ENCODE results near the gene TBC1D8.

The TBC1D8 gene

GRCh38 chr2:101135412-101136296, 15.5 kb downstream of the TBC1D8 start:
- DNase-seq (ENCODE audit: low spot score): no peak

DNA sequence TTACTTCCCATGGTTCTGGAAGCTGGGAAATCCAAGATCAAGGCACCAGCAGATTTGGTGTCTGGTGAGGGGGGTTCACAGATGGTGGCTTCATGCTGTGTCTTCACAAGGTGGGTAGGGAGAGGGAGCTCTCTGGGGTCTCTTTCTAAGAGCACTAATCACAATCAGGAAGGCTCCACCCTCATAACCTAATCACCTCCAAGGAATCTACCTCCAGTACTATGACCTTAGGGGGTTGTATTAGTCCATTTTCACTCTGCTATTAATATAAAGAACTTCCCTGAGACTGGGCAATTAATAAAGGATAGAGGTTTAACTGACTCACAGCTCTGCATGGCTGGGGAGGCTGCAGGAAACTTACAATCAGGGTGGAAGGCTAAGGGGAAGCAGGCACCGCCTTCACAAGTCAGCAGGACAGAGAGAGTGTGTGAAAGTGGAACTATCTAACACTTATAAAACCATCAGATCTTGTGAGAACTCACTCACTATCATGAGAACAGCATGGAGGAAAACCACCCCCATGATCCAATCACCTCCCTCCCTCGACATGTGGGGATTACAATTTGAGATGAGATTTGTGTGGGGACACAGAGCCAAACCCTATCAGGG, 17.6 kb downstream of the TBC1D8 start:
- DNase-seq (ENCODE audit: low spot score): no peak

- DNase-seq (ENCODE audit: low spot score): no peak
These were observed 19.0 kb downstream of the TBC1D8 start for GRCh38 chr2:101132202-101132601.

DNA sequence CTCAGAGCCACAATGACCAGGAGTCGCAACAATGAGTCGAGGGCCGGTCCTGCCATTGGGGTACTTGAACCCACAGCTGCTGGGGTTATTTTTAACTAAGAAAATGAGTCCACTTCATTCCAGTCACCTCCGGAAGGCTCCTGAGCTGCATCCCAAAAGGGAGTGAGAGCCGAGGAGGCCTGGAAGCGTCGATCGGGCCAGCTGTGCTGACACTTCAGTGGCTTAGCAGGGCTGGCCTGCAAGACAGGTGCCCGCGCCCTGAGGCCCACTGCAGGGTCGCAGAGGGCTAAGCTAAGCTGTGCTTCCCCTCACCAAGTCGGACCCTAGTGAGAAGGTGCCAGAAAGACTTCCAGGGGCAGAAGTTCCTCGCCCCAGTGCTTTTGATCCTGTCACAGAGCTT, 21.1 kb downstream of the TBC1D8 start:
- DNase-seq (ENCODE audit: low spot score): no peak

GRCh38 chr2:101127319-101128056, 23.7 kb downstream of the TBC1D8 start:
- no peak for DNase-seq (ENCODE audit: low spot score)

DNA sequence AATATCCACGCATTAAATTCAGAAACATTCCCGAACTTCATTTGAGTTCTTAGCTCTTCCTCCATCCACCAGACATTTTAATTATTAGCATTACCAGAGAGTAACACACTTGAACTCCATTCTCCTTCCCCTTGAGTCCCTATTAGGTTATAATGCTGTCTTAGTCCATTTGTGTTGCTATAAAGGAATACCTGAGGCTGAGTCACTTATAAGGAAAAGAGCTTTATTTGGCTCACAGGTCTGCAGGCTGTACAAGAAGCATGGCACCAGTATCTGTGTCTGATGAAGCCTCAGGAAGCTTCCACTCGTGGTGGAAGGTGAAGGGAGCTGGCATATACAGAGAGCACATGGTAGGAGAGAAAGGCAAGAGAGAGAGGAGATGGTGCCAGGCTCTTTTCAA, 25.4 kb downstream of the TBC1D8 start:
- no peak for DNase-seq (ENCODE audit: low spot score)

DNA sequence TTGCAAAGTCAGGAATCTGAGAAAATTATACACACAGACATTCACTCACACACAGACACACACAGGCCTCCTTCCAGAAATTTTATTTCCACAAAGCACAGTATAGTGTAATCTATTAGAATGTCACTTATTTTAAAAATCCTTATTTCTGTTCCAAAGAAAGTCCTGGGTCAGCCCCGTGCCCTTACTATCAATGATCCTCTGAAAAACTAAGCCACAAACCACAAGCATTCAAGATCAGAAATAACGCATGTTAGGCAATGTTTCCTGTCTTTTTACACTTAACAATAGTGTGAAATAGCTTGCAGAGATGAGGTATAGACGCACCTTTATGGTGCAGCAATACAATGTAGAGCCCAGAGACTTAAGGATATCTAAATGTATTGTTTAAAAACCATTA, 25.8 kb downstream of the TBC1D8 start:
- peak; percentile 30 for DNase-seq (ENCODE audit: low spot score)

DNA sequence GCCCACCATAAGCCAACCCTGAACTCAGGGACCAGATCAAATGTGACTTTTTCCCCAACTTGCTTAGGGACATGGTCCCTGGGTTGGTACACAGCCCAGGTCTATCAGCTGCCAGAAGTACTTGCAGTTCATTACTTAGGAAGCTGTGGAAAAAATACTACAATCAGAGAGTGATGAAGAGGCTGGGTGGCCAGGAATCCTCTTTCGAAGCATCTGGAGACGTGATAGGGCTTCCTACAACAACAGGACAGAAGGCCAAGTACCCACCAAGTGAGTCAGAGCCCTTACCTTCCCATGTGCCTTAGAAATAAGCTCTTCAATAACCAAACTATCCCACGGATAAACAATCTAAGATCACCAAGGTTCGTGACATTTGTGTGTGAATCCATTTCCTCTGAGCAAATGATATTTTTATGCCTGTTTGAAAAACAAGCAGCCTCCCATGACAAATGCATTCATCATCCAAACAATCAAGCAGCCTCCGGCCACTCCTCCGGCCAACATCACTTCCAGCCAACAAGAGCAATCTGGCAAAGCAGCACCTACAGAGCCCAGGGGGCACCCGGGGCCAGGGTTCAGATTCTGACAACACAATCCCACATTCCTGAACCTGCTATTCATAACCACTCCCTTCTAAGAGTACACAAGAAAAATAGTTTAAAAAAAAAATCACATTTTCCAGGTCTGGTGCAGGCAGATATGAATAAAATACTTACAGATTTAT, 26.4 kb downstream of the TBC1D8 start:
- peak; percentile 92 for DNase-seq (ENCODE audit: low spot score)

- DNase-seq (ENCODE audit: low spot score): no peak
These were observed 27.2 kb downstream of the TBC1D8 start for GRCh38 chr2:101123795-101124471.

DNA sequence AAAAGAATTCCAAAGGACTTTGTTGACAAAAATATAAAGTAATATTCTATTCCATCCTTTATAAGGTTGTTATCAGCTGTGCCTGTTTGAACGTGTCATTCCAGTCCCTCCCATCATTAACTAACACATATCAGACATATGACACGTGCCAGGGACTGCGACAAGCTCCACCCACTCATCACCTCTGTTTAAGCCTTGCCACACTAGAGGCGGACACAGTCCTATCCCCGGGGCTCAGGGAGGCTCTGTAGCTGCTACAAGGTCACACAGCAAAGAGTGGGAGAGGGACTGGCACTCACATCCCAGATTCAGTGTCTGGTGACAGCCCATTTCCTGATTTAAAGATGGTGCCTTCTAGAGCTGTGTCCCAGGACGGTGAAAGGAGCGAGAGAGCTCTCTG, 30.0 kb downstream of the TBC1D8 start:
- DNase-seq (ENCODE audit: low spot score): no peak

DNA sequence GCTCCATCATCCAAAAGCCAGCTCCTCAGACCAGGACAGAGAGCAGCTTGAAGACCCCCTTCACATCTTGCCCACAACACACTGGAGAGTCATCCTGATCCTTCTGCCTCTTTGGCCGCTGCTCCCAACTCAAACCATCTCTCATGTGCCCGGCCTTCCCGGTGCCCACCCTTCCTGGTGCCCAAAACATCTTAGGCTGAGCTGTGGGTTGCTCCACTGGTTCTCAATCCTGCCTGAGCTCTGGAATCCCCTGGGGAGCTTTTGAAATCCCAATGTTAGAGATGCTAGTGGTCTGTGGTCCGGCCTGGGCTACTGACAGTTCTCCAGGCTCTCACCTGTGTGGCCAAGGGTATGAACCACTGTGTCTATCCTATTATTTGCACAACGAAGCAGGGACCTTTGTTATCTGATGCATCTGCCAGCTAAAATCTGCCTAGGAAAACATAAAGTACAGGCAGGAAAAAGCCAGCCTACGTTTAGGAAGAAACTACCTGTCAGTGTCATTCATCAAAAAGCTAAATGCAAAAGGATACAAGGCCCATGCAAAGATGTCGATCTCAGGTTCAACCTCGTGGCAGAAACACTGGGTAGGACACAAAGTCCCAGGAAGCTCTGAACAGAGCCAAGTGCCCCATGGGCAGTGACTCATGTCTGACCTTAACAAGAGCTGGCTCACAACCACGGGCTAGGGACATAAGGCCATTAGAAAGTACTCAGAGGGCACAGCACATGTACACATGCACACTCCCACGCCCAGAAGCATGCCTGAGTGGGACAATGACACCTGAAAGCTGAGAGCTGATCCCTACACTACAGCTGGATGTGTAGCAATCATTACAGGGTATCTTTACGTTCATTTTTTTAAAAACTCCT, 30.8 kb downstream of the TBC1D8 start:
- DNase-seq (ENCODE audit: low spot score): peak; percentile 42

DNA sequence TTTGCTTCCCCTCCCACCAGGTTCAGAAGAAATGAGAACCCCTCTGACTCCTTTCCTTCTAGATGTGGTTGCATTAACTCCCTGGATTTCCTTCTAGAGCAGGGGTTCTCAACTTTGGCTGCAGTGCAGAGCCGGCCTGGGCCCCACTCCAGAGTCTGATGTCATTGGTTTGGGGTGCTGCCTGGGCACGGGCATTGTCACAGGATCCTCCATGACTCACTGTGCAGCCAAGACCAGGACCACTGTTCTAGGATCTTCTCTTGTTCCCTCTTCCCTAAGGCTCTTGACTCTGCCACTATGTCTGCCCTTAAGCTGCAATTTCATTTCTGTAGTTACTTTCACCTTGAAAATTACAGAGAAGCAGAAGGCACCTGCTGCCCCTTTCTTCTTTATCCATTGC, 31.8 kb downstream of the TBC1D8 start:
- peak; percentile 71 for DNase-seq (ENCODE audit: low spot score)

DNA sequence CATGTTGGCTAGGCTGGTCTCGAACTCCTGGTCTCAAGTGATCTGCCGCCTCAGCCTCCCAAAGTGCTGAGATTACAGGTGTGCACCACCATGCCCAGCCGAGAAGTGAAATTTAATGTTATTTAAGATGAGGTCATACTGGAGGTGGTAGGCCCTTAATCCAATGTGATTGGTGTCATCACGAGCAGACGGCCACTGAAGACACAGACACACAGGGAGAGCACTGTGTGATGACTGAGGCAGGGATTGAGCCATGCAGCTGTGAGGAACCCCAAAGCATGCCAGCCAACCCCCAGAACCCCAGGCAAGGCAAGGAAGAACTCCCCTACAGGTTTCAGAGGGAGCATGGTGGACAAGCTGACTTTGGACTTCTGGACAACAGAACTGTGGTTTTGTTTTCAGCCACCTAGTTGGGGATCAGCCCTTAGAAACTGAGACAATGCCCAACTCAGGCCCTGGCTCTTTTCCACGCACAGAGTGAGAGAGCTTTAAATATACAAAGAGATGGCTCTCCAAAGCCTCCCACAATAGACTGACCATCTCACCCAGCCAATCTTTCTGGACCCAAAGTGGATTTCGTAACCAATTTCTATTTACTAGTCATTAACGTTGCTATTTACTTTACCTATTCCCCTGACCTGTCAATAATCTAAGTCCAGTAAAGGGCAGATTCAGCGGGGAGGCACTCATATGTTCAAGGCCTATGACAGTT, 34.2 kb downstream of the TBC1D8 start:
- no peak for DNase-seq (ENCODE audit: low spot score)

DNA sequence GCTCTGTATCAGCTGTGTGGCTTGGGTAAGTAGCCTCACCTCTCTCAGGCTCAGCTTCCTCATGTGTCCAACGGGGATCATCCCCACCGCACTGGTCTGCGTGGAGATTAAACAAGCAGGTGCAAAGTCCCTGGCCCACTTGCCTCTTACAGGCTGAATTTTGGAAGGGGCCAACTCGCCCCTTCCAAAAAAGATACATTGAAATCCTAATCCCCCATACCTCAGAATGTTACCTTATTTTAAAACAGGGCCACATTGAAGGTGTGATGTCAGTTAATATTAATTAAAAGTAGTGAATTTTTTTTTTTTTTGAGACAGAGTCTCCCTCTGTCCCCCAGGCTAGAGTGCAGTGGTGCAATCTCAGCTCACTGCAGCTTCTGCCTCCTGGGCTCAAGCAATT, 34.8 kb downstream of the TBC1D8 start:
- no peak for DNase-seq (ENCODE audit: low spot score)

DNA sequence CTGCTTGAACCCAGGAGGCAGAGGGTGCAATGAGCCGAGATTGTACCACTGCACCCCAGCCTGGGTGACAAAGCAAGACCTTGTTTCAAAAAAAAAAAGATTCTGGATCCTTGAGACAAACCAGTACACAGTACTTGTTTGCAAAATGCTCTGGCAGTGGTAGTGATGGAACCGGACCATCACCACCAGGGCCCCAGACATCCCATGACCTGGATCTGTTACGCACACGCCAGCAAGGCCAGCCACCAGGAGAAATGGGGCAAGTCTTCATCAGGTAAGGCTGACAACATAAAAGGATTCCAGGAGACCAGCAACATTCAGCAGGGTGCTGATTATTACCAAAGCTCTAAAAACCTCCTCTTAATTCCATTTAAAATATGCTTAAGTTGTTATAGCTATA, 35.5 kb downstream of the TBC1D8 start:
- DNase-seq (ENCODE audit: low spot score): no peak

GRCh38 chr2:101114815-101115214, 36.4 kb downstream of the TBC1D8 start:
- no peak for DNase-seq (ENCODE audit: low spot score)

DNA sequence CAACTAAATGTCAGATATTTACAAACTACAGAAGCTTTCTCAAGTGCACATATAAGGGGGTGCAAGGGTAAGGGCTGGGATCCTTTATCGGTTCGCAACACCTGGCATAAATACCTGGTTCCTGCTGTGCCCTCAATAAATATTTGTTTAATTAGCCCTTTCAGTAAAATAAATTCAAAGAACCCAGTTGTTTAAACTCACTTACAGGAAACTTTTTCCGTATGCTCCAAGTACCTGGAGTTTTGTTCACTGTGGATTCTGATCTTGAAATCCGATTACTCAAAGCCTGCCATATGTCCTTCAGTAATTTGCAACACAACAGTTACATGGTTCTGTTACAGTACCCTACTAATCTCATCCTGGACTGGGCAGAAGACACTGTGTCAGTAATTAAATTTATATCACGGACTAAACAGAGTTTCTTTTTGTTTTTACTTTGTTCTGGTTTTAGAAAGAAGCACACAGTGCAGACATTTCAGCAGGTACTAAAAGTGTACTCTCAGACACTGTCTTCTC, 36.9 kb downstream of the TBC1D8 start:
- no peak for DNase-seq (ENCODE audit: low spot score)

DNA sequence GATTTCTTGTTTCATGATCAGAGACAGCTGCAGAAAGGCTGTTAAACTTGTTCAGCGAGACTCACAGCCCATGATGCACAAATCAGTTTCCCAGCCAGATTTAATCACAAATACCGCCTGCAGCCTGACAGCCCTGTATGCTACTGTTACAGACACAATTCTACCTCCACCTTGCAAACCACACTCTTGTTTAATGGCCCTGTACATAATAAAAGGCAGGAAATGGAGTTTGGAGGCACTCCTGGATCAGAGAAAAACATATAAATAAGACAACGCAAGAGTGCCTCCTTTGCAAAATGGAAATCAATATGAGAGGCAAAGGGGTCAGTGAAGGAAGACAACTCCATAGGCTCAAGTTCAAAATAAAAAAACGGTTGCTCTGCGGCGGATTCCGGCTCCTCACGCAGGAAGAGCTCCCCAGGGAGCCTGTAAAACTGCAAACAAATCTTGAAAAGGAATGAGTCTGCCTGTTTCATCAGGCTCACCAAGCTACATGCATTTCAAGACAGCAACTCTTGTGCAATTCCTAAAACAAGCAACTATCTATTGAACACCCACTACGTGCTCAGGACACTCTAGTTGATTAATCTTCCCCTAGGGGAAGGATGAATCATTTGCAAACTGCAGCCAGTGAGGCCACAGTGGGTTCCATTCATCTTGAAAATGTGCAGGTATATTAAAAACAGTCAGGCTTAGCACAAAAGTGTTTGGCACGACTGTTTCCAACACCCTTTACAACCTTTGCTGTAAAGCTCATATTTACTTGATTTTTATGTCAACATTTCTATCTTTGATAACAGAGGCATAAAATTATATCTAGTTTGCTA, 37.5 kb downstream of the TBC1D8 start:
- DNase-seq (ENCODE audit: low spot score): peak; percentile 83

DNA sequence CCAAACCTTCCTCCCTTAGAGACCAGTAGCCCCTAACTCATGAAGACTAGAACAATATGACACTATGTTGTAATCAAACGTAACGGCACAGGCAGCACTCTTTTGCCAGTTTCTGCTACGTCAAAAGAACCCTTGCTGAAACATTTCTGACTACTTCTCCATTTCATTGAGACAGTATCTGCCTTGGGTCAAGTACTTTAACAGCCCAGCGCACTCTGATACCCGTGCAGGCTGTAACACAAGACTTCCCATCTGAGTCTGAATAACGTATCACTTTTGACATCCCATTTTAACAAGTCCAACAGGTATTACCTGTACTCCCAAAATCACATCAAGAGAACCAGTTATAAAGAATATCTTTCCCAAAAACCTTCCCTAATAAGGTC, 38.4 kb downstream of the TBC1D8 start:
- DNase-seq (ENCODE audit: low spot score): no peak
